RPMI7951 (cell line): ENCODE measurements around the gene ESR2. TPM values are rescaled to one million over a fixed set of nuclear protein-coding genes. Genes with fewer than 3 reads are reported as not detected.
"Not testable (repeated sequence)": the region's sequence is repeated elsewhere in the genome, so short reads cannot be mapped to it uniquely, and the experiment has no call there.

Source experiments
- DNase-seq: peaks from one replicate; pipeline ENCODE4 v3.0.0-alpha.2; 2012; ENCODE audit warnings: low read depth
- total RNA-seq: library from RNA; depleted of rRNA; stranded (reverse); fragments of >200 nt; shearing (Covaris generic); gene quantifications from 2 replicates; pipeline ENCODE4 v1.2.3, GENCODE V29; 2014

The ESR2 gene
- total RNA-seq, 1 experiment from 2014 or later, result 0.12 TPM

DNA sequence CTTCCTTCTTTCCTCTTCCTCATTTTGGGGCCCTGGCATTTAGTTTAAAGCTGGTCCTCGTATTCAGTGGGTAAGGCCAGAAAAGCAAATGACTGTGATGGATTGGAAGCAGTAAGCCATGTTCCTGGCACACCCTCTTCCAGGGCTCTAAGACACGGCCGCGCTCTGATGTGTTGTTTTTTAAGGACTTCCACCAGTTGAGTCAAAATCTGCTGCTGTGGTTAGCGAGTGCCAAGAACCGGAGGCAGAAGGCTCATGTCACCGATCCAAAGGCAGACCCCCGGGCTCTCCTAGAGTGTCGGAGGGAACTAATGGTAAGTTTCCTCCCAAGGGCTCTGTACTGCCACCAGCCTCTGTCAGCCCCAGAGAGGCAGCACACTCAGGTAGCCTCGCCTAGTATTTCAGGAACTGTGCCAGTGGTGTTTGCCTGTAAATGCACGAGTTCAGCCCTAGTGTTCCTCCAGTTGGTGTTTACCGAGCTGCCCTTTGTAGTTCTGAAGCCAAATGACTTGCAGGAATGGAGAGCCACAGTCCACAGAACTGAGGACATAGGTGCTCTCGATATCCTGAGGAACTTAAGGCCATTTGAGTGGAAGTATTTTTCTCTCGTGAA is 72.7 kb downstream of the ESR2 start:
- DNase-seq, result no peak

DNA sequence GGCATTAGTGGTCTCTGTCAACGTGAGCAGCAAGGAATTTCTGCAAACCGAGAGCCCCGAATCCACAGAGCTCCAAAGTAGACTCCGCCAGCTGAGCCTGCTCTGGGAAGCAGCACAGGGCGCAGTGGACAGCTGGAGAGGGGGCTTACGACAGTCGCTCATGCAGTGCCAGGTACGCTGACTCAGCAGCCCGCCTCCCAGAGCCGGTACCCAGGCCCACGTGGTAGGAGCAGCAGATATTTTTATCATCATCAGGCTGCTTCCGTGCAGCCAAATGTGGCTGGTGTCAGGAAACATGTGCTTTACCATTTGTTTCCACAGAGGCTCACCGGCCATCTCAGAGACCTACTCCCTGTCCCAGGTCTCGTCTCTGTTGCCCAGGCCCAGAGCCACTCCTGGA is 73.7 kb downstream of the ESR2 start:
- no peak for DNase-seq

DNA sequence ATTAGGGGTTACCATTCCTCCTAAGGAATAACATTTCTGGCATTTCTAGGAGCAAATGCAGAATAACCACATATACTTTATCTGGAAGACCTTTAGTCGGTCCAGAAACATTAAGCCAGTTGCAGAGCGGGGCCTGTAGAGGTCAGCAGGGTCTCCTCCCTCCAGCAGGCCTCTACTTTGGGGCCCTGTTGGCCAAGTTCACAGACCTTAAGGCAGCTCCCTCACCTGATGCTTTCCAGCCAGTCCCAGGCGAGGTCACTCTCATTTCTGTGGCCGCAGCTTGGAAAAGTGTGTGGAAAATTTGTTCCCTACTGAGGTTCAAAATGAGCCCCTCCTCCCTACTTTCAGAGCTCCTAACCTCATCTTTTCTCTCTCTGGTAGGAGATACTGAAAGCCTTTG is 74.1 kb downstream of the ESR2 start:
- DNase-seq, result no peak

DNA sequence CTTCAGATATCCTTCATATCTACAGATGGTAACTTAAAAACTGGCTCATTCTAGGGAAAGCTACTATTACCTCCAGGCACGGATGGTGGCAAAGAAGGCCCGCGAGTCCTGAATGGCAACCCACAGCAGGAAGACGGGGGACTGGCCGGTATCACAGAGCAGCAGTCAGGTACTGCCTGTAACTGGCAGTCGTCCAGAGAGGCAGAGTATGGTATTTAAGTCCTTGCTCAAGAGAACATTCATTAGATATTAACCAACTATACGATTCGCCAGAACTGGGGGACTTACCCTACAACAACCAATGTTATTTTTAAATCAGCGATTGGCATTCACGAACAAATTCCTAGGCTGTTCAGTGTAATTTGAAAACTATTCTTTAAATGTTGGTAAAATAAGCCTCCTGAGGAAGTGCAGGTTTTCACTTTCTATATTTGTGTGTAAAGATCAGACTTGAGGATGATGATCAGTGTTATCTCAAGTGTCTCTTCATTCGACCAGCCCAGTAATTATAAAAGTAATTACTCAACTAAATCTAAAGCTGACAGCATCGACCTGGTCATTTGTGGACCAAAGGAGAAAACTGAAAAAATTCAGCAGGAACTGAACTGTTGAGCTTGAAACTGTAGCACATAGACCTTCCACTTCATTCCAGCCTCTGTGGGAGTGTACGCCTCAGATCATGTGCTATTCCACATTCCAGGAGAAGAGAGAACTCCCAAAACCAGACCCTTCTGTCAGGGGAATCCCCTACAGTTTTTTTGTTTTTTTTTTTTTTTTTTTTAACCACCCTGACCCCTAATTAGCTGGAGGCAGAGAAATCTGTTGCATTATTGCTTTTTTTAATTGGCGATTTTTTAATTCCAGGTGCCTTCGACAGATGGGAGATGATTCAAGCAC is 75.6 kb downstream of the ESR2 start:
- DNase-seq, result no peak

DNA sequence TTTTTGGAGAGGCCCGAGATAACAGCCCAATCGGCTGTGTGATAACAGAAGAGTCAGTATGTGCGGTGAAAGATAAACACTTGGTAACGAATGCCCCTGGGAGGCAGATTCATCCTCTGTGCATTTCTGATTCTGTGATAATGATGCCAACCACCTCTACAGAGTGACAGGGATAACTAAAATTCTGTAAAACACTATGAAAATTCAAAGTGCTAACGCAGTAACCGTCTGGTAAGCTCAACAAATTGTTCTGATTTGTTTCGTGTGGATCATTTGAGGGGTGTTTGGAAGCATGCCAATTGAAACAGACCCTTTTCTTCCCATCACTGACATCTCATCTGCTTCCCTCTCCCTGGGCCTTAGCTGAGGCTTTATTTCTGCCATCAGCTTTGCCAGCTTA is 76.3 kb downstream of the ESR2 start:
- DNase-seq, result no peak

DNA sequence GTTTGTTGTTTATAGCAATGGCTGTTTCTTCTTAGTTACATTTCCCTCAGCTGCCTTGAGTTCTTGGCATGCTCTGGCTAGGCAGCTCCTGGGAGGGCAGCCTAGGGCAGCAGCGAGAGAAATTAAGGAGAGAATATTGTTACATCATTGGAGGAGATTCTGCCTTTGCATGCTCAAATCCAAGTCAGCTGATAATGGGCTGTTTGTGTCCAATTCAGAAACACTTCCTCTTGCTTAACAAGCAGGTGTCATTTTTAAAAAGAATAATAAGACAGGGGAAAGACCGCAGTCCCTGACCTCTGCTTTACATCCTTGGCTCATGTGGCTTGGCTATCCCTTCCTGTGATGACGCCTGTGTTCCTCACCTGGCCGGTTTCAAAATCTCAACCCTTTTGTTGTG is 76.9 kb downstream of the ESR2 start:
- DNase-seq, result no peak

DNA sequence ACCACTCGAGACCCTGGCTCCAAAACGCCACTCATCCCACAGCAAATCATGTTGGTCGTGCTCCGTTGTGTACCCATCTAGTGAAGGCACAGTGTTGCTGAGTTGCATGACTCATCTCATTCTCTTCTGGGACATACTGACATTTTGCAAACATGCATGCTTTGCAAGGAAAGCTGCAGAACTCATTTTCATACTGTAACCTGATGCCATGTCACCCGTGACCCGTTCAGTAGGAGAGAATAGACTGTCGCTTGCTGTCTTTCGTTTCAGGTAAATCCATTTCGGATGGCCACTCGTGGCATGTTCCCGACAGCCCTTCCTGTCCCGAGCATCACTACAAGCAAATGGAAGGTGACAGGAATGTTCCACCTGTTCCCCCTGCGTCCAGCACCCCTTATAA is 78.2 kb downstream of the ESR2 start:
- DNase-seq, result no peak

DNA sequence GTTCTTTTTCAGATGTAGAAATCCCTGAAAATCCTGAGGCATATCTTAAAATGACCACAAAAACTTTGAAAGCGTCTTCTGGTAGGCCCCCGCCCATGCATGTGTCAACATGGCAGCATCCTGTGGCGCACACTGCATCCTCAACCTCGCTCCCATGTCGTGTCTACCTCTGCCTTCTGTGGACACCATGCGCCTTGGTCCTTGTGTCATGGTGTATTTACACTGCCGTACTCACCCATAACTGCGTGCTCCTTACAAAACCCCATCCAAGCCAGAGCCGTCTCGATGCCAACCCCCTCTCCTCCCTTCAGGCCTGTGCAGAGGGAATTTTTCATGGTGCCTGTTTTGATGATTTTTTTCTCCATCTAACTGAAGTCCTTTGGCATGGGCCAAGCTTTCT is 78.9 kb downstream of the ESR2 start:
- no peak for DNase-seq

DNA sequence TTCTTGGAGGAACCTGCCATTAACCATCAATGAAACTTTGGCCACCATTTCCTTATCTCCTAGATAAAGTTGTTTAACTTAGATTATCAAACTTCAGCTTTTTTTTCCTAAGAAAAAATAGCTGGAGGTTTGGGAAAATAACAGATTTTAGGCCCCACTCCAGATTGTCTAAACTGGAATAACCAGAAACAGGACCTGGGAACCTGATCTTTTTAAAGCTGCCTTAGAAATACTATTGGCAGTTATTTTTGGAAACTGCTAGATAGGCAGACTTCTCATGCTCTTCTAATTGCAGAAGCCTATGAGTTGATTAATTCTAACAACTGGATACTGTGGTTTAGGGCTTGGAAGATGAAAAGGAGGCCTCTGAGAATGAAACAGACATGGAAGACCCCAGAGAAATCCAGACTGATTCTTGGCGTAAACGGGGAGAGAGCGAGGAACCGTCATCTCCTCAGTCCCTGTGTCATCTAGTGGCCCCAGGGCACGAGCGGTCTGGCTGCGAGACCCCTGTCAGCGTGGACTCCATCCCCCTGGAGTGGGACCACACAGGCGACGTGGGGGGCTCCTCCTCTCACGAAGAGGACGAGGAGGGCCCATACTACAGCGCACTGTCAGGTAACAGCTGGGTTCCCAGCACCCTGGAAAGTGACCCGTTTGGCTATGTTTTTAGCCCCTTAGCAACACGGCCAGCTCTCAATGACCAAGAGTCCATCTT is 80.2 kb downstream of the ESR2 start:
- no peak for DNase-seq

DNA sequence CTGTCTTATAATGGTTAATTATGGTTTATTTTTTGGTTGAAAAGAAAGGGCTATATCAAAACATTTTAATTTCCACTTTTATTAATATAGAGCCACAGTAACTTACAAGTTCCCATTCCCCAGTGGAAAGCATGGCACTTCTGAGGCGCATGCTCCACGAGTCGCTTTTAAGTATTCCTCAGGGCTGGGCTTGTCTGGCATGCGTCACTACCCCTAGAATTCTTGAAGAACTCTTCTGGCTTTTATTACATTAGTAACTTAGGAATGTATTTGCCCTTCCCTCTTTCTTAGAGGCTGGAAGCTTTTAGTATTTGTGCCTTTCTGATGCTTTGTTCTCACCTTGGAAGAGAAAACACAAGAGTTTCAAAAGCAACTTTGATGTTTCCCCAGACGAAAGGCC is 81.1 kb downstream of the ESR2 start:
- DNase-seq, result no peak

DNA sequence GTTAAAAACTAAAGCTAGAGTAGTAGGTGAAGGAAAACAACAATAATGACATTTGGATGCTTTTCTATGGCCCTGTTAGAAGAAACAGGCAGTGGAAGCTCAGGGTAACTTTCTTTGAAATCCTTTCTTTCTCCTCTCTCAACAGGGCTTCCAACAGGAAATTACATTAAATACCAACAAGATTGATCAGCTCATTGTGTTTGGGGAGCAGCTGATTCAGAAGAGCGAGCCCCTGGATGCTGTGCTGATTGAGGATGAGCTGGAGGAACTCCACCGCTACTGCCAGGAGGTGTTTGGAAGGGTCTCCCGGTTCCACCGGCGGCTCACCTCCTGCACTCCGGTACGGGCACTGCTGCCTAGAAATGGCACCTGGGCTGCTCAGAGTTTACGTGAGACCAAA is 81.5 kb downstream of the ESR2 start:
- no peak for DNase-seq

DNA sequence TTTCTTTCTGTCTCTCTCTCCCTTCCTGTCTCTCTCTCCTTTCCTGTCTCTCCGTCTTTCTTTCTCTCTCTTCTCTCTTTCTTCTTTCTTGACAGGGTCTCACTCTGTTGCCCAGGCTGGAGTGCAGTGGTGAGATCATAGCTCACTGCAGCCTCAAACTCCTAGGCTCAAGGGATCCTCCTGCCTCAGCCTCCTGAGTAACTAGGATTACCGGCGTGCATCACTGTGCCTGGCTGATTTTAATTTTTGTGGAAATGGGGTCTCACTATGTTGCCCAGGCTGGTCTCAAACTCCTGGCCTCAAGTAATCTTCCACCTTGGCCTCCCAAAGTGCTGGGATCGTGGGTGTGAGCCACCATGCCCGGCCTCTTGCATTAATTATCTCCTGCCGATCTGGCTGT is 83.3 kb downstream of the ESR2 start:
- DNase-seq, result not testable (repeated sequence)

DNA sequence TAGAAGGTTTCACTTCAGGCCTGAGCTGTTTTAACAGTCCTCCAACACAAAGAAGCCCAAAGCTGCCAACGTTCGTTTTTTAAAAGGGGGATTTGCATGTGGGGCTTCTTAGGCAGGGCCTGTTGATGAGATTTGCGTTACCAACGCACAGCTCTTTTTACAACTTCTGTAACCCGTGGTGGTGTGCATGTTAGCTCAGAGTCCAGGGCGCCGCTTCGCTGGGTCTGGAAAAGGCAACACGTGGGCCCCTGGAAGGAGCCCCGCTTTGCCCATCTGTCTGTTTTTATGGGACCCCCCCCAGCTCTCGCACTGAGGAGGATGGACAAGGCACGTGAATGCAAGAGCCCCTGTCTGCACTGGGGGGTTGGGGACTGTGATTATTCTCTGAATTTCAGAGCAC is 84.0 kb downstream of the ESR2 start:
- no peak for DNase-seq

DNA sequence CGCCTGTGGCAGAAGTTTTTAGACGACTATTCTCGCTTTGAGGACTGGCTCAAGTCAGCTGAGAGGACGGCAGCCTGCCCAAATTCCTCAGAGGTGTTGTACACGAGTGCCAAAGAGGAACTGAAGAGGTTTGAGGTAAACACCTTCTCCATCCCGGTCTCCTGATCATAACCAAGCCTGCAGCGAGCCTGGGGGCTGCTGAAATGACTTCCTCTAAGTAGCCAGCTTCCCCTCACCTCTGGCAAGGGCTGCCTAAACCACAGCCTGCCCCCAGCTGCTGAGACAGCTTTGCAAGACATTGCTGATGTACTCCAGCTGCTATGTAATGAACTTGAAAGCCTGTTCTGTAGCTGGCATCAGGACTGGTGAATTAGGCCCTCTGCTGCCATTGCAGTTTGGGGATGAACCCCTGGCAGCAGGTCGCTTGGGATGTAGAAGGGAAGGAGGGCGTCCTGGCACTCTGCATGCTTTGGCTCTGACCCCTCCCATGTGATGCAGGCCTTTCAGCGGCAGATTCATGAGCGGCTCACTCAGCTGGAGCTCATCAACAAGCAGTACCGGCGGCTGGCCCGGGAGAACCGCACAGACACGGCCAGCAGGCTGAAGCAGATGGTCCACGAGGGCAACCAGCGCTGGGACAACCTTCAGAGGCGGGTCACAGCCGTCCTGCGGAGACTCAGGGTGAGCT is 84.6 kb downstream of the ESR2 start:
- no peak for DNase-seq

DNA sequence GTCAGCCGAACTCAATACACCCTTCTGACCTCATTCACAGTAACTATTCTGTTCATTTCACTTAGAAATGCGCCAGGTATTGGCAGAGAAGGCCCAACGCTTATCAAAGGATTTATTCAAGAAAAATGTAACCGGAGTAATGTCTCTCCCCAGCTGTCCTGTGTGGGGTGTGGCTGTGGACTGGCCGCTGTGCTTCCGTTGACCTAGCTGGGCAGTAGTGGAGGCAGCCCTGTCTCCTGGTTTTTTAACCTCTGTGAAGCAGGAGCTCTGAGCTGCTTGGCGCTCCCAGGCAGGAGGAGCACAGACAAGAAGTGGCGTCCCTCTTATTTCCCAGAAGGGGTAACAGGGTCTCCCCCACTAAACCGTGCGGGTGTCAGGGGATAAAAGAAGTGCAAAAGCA is 85.2 kb downstream of the ESR2 start:
- no peak for DNase-seq

DNA sequence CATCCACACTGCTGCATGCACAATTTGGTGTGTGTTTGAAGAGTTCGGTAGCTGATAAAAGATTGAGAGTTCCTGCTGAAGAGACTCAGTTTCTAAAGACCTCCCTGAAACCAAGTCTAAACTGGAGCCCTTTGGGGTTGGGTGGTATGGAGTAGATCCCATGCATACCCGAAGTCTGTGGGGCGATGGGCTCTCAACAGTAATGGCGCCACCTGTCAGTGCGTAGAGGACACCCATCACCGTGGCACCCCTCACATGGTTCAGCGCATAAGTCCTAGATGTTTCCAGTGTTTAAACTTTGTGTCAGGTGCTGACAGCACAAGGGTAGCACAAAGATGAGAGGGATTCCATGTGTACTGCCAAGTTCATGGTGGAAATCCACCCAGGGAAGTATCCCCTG is 85.9 kb downstream of the ESR2 start:
- DNase-seq, result no peak

DNA sequence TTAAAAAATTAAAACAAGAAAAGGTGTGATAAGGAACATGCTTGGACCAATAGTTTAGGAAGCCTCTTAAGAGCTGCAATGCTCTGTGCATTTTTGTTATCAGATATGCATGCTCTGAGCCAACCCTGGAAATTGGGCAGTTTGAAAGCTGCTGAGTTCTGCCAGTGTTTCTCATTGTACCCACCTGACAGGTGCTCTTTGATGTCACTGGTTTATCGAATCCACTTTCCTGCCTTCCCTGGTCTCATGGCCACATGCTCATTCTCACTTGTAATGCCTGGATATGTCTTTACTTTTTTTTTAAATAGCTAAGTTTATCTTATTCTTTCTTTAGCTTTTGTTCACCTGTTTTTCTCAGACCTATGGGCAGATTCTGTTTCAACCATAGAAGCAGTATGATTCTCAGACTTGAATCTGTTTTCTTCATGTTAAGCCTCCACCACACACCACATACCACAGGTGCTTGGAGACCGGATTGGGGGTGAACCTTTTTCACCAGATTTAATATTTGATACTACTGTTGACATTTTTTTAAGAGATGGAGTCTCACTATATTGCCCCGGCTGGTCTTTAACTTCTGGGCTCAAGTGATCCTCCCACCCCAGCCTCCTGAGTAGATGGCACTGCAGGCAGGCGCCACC is 90.7 kb downstream of the ESR2 start:
- DNase-seq, result no peak

DNA sequence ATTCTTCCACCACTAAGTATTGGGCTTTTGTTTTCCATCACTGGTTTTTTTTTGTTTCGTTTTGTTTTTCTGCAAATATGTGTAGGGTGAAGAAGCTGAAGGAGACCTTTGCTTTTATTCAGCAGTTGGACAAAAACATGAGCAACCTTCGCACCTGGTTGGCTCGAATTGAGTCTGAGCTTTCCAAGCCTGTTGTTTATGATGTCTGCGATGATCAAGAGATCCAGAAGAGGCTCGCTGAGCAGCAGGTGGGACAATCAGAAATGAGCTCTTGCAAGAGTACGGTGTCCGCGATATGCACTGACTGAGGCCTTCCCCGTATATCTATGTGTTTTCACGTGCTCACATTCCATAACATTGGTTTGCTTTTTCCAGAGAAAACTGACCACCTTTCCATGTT is 91.5 kb downstream of the ESR2 start:
- no peak for DNase-seq

DNA sequence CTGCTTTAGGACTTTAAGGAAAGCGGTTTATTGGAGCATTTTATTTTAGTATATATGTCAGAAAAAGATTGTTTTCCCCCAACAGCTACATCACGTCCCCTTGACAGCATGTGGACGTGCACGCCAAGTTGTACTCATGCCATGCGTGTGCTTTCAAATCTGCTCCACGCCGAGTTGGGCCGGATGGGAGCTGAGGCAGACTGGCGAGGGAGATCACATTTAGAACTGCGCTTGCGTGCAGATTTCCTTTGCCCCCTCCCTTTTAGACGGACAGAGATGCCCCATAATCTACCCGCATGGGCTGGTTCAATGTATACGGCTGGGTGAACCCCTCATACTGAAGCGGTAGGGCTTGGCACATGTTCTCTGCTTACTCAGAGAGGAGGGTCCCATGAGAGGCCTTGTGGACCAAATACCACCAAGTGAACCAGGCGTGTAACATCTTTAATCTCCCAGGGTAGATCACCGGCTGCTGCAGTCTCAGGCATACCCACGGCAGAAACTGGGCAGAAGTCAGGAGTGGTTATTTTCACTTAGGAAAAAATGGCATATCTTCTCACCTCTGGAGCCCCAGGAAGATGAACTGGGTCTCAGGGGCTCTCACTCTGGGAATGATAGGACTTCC is 92.1 kb downstream of the ESR2 start:
- no peak for DNase-seq

DNA sequence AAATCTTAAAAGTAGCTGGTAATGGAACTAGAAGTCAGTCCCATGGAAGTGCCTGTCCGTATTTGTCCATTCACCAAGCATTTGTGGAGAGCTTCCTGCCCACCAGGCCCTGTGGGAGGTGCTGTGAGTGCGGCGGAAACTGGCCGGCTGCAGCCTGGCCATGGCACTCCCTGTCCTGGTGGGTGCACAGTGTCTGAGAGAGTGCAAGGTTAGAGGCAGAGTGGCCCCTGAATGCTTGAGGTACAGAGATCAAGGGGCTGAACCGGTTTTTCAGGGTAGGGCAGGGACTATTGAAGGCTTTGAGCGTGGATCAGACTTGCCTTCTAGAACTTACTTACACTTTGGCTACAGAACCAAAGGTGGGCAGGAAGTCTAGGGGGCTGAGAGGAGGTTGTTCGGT is 92.9 kb downstream of the ESR2 start:
- DNase-seq, result no peak

DNA sequence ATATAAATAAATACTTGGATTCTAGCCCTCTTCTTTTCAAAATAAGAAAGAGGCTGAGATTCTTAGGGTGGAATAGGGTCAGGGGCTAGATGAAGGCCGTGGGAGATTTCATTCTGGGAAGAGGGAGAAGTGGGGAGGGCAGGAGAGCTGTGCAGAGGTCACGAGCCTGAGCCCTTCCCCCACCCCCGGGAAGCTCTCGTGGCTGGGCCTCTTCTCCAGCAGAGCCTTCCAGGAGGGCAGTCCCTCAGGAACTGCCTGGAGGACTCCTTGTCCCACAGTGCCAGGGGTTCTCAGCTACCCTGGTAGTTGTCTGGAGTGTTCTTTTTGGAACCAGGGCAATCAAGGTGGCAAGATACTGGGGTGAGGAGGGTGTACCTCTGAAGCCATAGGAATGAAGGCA is 94.0 kb downstream of the ESR2 start:
- no peak for DNase-seq
